GM12874 (cell line): Measurements from ENCODE around the gene PCDH17.

ENCODE experiments used
- CTCF ChIP-seq: IDR thresholded peaks from 2 replicates; pipeline ENCODE4 v1.5.1; 2011; ENCODE audit warnings: low read depth, mild to moderate bottlenecking, control low read depth, low read length, moderate library complexity; ENCODE audit not compliant: insufficient read depth

The PCDH17 gene

GRCh38 chr13:57632276-57633140, 964 bp downstream of the PCDH17 start:
- no peak for TF ChIP-seq CTCF

GRCh38 chr13:57633141-57633949, 1.8 kb downstream of the PCDH17 start:
- peak; percentile 37; the same call in 1 of the 2 replicates for TF ChIP-seq CTCF

DNA sequence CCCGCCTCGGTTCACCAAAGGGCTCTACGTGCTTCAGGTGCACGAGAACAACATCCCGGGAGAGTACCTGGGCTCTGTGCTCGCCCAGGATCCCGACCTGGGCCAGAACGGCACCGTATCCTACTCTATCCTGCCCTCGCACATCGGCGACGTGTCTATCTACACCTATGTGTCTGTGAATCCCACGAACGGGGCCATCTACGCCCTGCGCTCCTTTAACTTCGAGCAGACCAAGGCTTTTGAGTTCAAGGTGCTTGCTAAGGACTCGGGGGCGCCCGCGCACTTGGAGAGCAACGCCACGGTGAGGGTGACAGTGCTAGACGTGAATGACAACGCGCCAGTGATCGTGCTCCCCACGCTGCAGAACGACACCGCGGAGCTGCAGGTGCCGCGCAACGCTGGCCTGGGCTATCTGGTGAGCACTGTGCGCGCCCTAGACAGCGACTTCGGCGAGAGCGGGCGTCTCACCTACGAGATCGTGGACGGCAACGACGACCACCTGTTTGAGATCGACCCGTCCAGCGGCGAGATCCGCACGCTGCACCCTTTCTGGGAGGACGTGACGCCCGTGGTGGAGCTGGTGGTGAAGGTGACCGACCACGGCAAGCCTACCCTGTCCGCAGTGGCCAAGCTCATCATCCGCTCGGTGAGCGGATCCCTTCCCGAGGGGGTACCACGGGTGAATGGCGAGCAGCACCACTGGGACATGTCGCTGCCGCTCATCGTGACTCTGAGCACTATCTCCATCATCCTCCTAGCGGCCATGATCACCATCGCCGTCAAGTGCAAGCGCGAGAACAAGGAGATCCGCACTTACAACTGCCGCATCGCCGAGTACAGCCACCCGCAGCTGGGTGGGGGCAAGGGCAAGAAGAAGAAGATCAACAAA, 2.6 kb downstream of the PCDH17 start:
- peak; percentile 19; the same call in 1 of the 2 replicates for TF ChIP-seq CTCF

DNA sequence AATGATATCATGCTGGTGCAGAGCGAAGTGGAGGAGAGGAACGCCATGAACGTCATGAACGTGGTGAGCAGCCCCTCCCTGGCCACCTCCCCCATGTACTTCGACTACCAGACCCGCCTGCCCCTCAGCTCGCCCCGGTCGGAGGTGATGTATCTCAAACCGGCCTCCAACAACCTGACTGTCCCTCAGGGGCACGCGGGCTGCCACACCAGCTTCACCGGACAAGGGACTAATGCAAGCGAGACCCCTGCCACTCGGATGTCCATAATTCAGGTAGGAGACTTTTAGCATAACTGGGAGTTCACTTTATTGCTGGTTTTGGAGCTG, 3.3 kb downstream of the PCDH17 start:
- no peak for TF ChIP-seq CTCF

GRCh38 chr13:57635541-57636085, 4.1 kb downstream of the PCDH17 start:
- TF ChIP-seq CTCF = no peak

DNA sequence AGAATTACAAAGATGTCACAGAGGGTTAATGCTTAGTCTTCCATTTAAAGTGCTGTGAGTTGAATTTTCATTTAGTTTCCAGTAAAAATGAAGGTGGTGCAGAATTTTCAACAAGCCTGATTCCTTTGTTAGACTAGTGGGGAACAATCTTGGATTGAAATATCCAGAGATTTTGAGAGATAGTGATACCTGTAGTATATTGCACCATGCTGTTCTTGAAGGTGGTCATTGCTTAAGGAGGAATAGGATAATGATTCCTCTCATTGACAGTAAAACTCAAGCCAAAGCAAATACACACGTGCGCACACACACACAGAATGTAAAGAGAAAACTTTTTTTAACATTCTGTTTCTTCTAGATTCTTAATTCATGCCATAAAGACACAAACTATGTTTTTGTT, 5.3 kb downstream of the PCDH17 start:
- TF ChIP-seq CTCF = no peak
